H7 (cell line): ENCODE measurements around the gene SRP68. TPM values are rescaled to one million over a fixed set of nuclear protein-coding genes. Genes with fewer than 3 reads are reported as not detected.

Experiments
- DNase-seq: peaks from one replicate; pipeline ENCODE4 v3.0.0; 2012
- H3K27me3 ChIP-seq: 2 replicates; pipeline ENCODE4 v1.6.0; 2011; ENCODE audit warnings: mild to moderate bottlenecking, low read length; ENCODE audit not compliant: control insufficient read depth, insufficient read depth
- H3K36me3 ChIP-seq: replicated peaks from 2 replicates; pipeline ENCODE4 v1.5.1; 2011; ENCODE audit warnings: low read length; ENCODE audit not compliant: control insufficient read depth, insufficient read depth
- H3K4me3 ChIP-seq: 2 replicates; pipeline ENCODE4 v1.5.1; 2011; ENCODE audit warnings: low read depth, mild to moderate bottlenecking, control low read depth, low read length, moderate library complexity; ENCODE audit not compliant: insufficient read depth
- total RNA-seq: library from RNA; depleted of rRNA; stranded (reverse); fragments of >200 nt; shearing (Covaris generic); gene quantifications from 2 replicates; pipeline ENCODE4 v1.2.3, GENCODE V29; 2014

The SRP68 gene
- total RNA-seq, 1 experiment from 2014 or later = 31.4 TPM

GRCh38 chr17:76095943-76096342, 23.6 kb upstream of the SRP68 start:
- peak; percentile 9 for DNase-seq
- peaks cover 25% of the 10 kb centered on the region for H3K36me3 ChIP-seq
- H3K4me3 ChIP-seq = no peak overlapping the region
- no peaks in the 10 kb centered on the region for H3K27me3 ChIP-seq

GRCh38 chr17:76094046-76094445, 21.7 kb upstream of the SRP68 start:
- no peak overlapping the region for H3K4me3 ChIP-seq
- DNase-seq = no peak
- H3K27me3 ChIP-seq = no peaks in the 10 kb centered on the region
- peaks cover 22% of the 10 kb centered on the region for H3K36me3 ChIP-seq

- peaks cover 21% of the 10 kb centered on the region for H3K36me3 ChIP-seq
- peak; percentile 24 for DNase-seq
- no peak overlapping the region for H3K4me3 ChIP-seq
- H3K27me3 ChIP-seq = no peaks in the 10 kb centered on the region
These were observed 20.5 kb upstream of the SRP68 start for GRCh38 chr17:76092526-76093413.

DNA sequence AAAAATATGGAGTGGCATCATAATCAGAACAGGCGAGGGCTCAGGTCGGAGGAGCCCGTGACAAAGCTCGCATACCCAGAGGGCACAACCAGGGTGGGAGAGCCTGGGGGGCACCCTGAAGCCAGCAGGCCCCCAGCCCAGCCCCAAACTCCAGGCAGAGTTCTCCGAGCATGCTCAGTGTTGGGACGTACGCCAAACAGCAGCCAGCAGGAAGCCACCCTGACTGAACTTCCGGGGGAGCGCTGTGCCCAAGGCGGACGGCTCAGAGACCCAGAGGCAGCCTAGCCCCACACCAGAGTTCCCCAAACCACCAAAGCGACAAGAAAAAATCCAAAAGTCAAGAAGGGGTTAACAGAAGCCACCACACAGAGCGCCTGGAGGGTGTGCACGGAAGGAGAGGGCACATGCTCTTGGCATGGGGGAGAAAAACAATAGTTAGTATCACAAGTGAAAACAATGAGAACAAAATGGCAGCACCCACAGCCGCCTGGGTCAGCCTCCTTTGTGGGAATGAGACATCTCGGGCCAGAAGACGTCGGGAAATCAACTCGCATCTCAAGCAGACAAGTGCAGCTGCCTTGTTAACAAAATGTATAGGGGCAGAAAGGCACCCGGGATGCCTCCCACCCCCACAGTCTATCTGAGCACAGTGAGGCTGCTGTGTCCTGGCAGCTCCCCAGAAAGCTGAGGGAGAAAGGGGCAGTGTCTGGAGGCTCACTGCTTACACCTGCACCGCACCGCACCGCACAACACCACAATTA, 19.4 kb upstream of the SRP68 start:
- Histone ChIP-seq H3K36me3 (peaks cover 24% of the 10 kb centered on the region), H3K27me3 (no peaks in the 10 kb centered on the region)
- DNase-seq = peak; percentile 37

GRCh38 chr17:76090517-76091129, 18.3 kb upstream of the SRP68 start:
- Histone ChIP-seq H3K27me3 (no peaks in the 10 kb centered on the region), H3K36me3 (peaks cover 27% of the 10 kb centered on the region), H3K4me3 (no peak overlapping the region)
- peak; percentile 36 for DNase-seq

More for the DNA sequence above, 19.4 kb upstream of the SRP68 start:
- no peak overlapping the region for H3K4me3 ChIP-seq

DNA sequence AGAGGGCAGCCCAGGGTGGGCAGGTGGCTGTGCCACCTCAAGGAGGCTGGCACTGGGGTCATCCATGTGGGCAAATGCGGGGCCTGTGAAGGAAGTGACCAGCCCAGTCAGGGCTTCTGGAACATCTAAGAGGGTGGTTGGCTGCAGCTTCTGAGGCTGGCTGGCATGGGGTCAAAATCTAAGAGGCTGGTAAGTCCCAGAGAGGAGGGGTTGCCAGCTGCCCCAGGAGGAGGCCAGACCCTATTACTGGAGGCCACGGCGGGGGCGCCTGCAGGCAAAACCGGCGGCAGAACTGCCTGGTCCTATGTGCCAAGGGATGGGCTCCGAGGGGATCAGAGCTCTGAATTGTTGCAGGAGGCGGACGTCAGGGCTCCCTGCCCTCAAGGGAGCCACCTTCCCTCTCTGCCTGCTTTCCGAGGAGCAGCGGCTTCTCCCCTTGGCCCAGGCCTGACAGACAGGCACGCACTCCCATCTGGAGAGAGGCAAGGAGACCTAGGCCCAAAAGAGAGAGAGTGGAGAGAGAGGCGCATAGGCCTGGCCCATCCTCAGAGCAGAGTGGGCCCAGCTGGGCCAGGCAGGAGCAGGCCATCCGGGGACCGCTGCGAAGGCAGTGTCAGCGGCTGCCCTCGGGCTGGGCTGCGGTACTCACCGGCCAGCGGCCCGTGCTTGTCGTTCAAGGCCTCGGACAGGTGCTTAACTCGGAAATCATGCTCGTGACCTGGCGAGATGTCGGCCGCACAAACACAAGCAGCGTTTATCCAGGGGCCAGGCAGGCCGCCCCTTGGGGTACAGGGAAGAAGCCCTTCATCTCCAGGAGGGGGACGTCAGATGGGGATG, 17.6 kb upstream of the SRP68 start:
- Histone ChIP-seq H3K27me3 (no peaks in the 10 kb centered on the region), H3K4me3 (no peak overlapping the region), H3K36me3 (peaks cover 33% of the 10 kb centered on the region)
- DNase-seq = peak; percentile 37

DNA sequence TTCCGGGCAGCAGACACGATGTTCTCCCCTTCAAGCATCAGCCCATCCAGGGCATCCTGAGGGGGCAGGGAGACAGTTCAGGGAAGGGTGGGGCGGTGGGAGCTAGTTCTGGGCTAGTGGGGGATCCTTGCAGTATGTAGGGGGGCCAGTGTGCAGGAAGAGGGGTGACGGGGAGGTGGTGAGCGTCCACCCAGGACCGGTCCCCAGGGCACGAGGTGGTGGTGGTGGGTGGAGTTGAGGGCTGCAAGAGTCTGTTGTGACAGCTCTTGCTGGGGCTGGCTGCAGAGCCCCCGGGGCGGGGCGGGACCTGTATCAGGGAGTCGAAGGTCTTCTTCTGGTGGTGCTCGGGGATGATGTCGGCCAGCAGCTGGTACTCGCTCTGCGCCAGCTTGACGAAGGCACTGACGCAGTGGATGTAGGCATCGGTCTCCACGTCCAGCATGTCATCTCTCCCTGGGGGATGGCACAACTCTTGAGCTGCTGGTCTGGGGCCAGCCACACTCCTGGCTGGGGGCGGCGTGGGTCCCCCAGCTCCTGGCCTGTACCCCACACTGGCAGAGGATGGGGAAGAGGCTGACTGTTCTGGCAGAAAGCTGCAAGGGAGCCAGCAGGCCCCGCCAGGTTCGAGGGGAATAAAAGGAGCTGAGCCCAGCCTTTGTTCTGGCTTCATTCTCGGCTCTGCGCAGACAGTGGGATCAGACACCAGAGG, 16.7 kb upstream of the SRP68 start:
- peaks cover 32% of the 10 kb centered on the region for H3K36me3 ChIP-seq
- peak; percentile 32 for DNase-seq
- no peak overlapping the region for H3K4me3 ChIP-seq
- H3K27me3 ChIP-seq = no peaks in the 10 kb centered on the region

- Histone ChIP-seq H3K4me3 (no peak overlapping the region), H3K36me3 (peaks cover 33% of the 10 kb centered on the region)
- DNase-seq = peak; percentile 91
These were observed 15.9 kb upstream of the SRP68 start for GRCh38 chr17:76088041-76088867.

DNA sequence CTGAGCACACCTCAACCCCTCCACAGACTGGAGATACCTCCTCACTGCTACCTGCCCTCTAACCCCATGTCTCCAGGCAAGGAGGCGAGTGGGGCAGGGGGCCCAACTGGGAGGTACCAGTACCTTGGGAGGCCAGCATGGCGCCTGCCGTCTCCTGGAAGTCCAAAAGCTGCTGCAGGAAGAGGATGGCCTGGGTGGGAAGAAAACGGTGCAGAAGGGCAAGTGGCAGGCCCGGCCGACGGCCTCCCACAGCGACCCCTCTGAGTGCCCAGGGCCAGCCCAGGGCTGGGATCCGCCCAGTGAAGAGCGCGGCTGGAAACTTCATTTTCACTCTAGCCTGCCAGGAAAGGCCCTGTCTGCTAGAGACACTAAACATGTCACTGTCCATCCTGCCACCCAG, 15.2 kb upstream of the SRP68 start:
- Histone ChIP-seq H3K4me3 (no peak overlapping the region), H3K36me3 (peaks cover 33% of the 10 kb centered on the region), H3K27me3 (no peaks in the 10 kb centered on the region)
- DNase-seq = peak; percentile 33

More at GRCh38 chr17:76088041-76088867, 15.9 kb upstream of the SRP68 start:
- no peaks in the 10 kb centered on the region for H3K27me3 ChIP-seq

DNA sequence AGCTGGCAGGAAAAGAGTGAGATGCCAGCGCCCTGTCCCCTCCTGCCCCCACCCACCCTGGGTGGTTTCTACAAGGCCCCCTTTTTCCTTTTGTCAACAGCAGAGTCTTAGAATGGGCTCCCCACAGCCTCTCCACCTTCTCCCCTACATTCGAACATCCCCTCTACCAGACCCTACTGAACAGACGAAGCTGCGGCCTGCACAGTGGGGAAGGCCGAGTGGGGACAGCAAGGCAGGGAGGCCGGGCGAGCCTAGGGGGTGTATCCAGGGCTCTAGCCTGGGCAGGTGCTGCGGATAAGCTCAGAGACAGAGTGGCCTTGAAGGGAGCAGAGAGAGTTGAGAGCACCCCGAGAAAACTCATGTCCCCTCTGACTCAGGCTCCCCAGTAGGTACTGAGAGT, 14.1 kb upstream of the SRP68 start:
- peak; percentile 36 for DNase-seq
- no peak overlapping the region for H3K4me3 ChIP-seq

DNA sequence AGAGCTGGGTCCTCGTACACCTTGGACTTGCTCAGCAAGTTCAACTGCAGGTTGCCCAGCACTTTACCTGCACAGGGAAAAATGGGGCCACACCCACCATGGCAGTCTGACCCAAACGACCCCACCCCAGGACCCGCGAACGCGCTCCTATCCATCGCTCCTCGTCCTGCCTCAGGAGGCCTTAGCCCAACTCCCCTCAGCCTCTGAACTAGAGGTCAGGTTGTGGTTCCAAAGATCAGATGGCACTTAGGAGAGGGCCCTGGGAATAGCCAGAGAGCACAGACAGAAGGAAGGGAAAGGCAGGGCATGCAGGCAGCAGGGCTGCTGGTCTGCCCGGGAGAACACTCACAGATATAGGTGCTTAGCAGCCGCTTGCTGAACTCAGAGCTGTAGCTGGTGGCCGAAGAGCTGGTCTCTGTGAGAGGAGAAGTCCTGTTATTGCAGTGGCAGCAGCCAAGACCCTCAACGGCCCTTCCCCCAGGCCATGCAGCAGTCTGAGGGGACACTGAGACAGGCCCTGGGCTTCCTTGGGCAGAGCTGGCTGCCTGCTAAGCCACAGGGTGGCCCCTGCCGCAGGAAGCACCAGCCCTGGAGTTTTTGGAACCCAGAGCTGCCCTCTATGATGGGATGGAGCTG, 13.5 kb upstream of the SRP68 start:
- no peak overlapping the region for H3K4me3 ChIP-seq
- peaks cover 33% of the 10 kb centered on the region for H3K36me3 ChIP-seq
- no peaks in the 10 kb centered on the region for H3K27me3 ChIP-seq
- DNase-seq = peak; percentile 26

More for the DNA sequence above, 14.1 kb upstream of the SRP68 start:
- H3K36me3 ChIP-seq = peaks cover 33% of the 10 kb centered on the region
- H3K27me3 ChIP-seq = no peaks in the 10 kb centered on the region

DNA sequence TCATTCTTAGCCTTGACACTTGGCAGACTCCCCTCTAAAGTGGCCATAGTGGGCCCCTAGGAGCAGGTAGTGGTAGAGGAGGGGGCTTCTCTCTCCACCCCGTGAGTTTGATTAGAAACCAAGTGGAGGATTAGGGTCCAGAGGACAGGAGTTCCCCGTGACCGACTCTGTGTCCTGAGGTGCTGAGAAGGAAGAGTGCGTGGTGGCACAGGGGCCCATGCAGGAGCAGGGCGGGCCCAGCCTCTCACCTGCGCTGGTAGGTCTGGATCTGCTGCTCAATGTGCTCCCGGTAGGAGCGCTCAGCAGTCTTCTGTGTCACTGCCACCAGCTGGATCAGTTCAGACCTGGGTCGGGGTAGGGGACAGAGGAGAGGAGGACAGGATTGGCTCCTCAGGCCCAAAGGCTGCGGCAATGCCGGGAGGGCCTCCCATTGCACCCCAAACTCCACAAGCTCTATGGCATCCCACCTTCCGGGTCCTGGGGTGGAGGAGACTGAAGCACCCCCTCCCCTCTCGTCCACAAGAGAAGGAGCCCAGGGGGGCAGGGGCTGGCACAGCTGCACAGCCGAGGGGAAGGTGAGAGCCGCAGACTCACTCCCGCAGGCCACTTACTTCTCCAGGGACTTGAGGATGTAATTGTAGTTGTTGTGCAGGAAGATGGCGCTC, 12.9 kb upstream of the SRP68 start:
- DNase-seq = peak; percentile 44
- peaks cover 33% of the 10 kb centered on the region for H3K36me3 ChIP-seq
- H3K27me3 ChIP-seq = no peaks in the 10 kb centered on the region
- H3K4me3 ChIP-seq = no peak overlapping the region
